Putamen (tissue), 1 donor: ENCODE results near the gene CDK6.

Experiments
- DNase-seq: peaks from one replicate; pipeline ENCODE4 v3.0.0-alpha.2; 2016; ENCODE audit warnings: low spot score

The CDK6 gene

GRCh38 chr7:92681633-92682032 is 154.7 kb downstream of the CDK6 start:
- DNase-seq = no peak

- DNase-seq = no peak
Observed at GRCh38 chr7:92680442-92680841, 155.9 kb downstream of the CDK6 start.

- DNase-seq = no peak
Observed at GRCh38 chr7:92678291-92678920, 158.0 kb downstream of the CDK6 start.

DNA sequence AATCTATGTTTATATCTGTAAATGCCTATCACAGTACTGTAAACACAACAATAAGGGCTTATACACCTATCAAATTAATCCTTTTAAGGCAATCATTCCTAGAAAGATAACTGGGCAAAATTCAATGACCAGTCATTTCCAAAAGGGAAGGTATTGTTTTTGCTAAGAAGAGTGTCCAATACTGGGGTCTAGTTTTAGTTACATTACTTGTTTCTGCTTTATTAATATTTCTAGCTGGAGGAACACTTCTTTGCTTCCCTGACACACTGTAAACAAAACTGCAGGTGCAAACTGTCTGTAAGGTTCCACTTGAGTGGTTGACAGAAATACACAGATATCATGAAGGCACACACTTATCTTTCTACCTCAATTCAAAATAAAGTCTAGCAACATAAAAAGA is 162.0 kb downstream of the CDK6 start:
- DNase-seq = no peak

- no peak for DNase-seq
Observed at GRCh38 chr7:92671505-92672169, 164.7 kb downstream of the CDK6 start.

GRCh38 chr7:92670204-92670851 is 166.0 kb downstream of the CDK6 start:
- DNase-seq = no peak

GRCh38 chr7:92669616-92670165 is 166.7 kb downstream of the CDK6 start:
- no peak for DNase-seq

- no peak for DNase-seq
Observed at GRCh38 chr7:92668564-92668963, 167.8 kb downstream of the CDK6 start.

DNA sequence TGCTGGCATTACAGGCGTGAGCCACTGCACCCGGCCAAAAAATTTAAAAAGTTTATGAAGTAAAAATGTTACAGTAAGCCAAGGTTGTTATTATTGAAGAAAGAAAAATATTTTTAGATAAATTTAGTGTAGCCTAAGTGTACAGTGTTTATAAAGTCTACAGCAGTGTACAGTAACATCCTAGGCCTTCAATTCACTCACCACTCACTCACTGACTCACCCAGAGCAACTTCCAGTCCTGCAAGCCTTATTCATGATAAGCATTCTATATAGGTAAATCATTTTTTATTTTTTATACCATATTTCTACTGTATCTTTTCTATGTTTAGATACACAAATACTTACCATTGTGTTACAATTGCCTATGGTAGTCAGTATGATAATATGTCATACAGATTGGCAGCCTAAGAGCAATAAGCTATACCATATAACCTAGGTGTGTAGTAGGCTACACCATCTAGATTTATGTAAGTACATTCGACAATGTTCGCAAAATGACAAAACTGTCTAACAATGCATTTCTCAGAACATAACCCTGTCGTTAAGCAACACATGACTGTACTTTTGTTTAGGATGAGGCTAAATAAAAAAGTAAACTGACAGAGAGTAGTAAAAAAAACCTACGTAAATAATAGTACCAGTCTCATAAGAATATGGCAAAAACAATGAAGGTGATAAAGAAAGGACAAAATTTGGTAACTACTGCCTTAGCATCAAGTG is 168.4 kb downstream of the CDK6 start:
- no peak for DNase-seq

GRCh38 chr7:92665926-92666325 is 170.4 kb downstream of the CDK6 start:
- no peak for DNase-seq

- no peak for DNase-seq
Observed at GRCh38 chr7:92661651-92662050, 174.7 kb downstream of the CDK6 start.

GRCh38 chr7:92658671-92659070 is 177.7 kb downstream of the CDK6 start:
- DNase-seq = no peak

DNA sequence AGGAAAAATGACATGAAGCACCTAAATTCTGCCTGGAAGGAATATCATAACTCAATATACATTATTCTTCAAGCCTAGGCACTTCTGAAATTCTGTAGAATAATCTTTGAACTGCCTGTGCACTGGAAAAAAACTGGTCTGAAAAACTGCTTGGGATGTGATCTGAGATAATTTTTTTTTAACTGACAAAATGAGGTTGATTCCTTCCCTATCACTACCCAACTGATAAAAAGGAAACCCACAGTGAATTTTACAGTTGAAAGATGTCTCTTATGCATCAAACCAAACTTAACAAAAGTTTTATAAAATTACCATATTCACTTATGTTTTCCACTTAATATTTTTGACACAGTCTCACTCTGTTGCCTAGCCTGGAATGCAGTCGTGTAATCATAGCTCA is 179.0 kb downstream of the CDK6 start:
- DNase-seq = no peak

- no peak for DNase-seq
Observed at GRCh38 chr7:92656121-92656520, 180.3 kb downstream of the CDK6 start.

DNA sequence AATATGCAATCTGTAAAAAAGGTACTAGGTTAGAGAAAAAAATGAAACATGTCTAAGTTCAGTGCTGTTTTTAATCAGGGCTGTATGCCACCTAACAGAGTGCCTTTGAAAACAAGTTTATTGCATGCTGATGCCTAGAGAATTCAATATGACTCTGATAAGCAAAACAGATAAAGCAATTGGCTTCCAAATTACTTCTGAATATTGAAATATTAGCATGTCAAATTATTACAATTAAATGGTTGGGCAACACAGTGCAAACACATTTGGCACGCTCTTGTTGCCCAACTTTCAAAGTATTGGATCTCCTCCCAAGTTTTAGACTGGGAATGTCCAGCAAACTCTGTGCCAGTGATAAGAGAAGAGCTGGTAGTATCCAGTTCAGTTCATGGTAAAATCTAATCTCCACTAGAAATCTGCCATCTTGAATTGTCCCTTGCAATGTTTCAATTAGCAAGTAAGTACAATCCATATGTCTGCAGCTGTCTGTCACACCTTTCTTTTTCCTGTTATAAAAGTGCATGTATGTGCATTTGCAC is 181.0 kb downstream of the CDK6 start:
- no peak for DNase-seq

GRCh38 chr7:92653136-92653535 is 183.2 kb downstream of the CDK6 start:
- DNase-seq = no peak

DNA sequence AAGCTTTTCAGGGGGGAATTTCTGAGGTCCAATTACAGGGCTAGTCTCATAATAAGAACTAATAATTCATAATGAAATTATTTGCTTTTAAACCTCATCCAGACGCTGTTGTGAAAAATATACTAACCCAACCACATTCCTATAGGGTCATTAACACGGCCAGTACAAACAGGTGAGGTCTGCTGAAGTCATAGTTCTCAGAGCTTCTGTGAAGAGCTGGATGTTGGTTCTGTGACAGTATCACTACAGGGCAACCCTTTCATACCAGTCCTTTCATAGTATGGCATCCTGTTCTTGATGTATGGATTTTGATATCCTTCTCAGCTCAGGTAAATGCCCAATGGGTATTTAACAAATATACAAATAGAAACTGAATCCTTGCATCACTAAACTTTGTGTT is 183.8 kb downstream of the CDK6 start:
- no peak for DNase-seq

DNA sequence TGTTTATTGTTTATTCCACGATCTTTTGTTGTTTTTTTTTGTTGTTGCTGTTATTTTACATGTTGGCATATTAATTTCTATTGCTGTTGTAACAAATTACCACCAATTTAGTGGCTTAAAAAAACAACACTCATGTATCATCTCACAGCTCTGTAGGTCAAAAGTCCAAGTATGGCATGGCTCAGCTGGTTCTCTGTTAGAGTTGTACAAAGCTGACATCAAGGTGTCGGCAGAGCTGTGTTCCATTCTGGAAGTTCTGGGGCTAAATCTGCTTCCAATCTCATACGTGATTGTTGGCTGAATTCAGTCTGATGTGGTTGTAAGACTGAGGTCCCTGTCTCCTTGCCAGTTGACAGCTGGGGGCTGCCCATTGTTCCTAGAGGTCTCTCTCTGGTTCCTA is 186.0 kb downstream of the CDK6 start:
- no peak for DNase-seq

DNA sequence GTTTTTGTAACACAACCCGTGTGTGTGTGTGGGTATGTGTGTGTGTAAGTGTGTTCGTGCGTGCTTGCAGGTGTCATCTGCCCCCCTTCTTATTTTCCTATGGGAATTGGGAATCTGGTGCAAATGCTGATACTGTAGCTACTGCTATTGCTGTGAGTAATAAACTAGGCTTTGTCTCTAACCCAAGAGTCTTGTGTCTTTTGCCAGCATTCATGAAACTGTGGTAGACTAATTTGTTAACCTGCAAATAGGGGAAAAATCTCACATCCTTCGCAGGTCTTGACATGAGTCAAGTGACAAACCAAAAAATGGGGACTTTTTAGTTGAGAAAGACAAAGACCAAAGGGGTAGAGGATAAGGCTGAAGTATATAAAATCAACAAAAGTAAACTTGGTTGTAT is 188.3 kb downstream of the CDK6 start:
- DNase-seq = no peak

GRCh38 chr7:92647652-92648051 is 188.7 kb downstream of the CDK6 start:
- DNase-seq = no peak

- no peak for DNase-seq
Observed at GRCh38 chr7:92647011-92647625, 189.3 kb downstream of the CDK6 start.
